CD4-positive, alpha-beta T cell treated with Interferon gamma for 1 hour (primary cell): Measurements from ENCODE around the gene POLL.
"Not testable (repeated sequence)": the region's sequence is repeated elsewhere in the genome, so short reads cannot be mapped to it uniquely, and the experiment has no call there.

Experiments used
- DNase-seq: peaks from one replicate; pipeline ENCODE4 v3.0.0-alpha.2; 2020

Gene POLL

DNA sequence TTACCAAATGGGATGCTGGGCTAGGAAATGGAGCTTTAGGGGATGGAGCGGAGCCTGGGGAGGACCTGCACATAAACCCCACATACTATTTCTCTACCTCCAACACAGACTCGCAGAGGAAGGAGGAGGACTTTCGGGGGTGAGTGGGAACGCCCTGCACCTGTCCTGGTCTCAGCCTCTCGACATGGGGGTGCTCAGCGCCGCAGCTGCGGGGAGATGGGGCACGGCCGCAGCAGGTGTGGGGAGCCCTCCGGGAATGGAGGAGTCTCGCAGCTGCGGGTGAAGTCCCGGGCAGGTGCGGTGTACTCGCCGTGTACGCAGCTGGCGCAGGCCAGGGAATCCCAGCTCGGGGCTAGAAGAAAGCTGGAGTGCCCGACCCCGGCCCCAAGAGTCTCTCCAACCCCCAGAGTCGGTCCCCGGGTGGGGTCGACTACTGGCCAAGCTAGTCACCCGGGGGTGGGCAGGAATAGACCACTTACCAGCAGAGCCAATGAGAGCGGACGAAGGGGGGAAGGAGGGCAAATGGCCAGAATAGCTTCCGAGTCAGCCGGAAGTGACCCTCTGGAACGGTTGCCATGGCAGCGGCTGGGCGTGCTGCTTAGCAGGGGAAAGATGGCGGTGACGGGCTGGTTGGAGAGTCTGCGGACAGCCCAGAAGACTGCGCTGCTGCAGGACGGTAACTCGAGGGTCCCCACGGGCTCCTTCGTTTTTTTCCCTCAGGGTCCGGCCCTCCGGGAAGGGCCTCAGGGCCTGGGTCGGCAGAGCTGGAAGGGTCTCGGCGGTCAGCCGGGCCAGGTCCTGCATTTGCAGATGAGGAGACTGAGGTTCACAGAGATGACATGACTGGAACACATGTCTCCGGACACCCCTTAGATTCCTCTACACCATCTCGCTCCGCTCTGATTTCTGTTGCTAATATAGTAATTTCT is at the start of gene POLL, which contains the start of gene DPCD:
Gene POLL, minus strand, starts transcription at position 533 of the 929 bp plus-strand sequence. CDS start 897 bp downstream, outside the sequence.
Gene DPCD, plus strand, starts transcription at position 597 of the 929 bp plus-strand sequence. Its CDS starts 16 bp downstream, at position 613.
- DNase-seq: peak; percentile 89

DNA sequence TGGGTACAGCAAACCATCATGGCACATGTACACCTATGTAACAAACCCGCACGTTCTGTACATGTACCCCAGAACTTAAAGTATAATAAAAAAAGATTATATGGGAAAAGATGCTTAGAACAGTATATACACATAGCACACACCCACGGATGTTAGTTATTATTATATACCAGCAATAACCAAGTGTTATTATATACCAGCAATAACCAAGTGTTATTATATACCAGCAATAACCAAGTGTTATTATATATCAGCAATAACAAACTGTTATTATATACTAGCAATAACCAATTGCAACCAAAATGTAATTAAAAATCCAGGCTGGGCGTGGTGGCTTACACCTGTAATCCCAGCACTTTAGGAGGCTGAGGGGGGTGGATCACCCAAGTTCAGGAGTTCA is 45.5 kb upstream of the POLL start:
- DNase-seq: not testable (repeated sequence)

DNA sequence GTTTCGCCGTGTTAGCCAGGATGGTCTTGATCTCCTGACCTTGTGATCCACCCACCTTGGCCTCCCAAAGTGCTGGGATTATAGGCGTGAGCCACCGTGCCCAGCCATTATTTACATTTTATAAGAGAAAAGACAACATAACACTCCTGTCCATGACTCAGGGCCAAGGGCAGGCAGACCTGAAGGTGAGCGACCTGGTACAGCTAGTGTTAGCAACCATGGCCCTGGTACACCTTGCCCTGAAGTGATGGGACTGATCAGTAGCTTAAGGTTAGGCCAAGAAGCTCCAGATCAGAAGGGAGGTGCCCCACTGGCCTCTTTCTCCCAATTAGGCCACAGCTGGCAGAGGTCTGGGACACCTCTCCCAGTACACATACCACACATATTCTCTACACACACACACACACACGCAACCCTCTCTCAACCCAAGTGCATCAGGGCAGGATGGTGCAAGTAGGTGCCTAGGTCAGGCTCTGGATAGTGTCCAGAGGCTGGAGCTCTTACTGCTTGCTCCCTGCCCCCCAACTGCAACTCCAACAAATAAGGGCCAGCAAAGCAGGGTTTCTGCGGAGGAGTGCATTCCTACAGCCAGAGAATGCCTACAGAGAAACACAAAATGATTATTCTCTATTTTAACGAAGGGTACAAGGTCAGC is 43.9 kb upstream of the POLL start:
- no peak for DNase-seq

DNA sequence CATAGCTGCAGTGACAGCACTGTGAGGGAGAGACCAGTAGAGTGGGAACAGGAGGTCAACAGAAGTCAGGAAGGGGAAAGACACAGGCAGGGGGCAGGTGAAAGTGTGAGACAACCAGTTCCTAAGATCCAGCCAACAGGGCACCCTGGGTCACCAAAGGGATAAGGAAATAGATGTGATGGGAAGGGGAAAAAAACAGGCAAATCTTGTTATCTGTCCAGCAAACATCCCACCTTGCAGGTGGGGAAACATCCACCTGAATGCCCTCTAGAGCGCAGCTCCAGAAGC is 42.5 kb upstream of the POLL start:
- no peak for DNase-seq

DNA sequence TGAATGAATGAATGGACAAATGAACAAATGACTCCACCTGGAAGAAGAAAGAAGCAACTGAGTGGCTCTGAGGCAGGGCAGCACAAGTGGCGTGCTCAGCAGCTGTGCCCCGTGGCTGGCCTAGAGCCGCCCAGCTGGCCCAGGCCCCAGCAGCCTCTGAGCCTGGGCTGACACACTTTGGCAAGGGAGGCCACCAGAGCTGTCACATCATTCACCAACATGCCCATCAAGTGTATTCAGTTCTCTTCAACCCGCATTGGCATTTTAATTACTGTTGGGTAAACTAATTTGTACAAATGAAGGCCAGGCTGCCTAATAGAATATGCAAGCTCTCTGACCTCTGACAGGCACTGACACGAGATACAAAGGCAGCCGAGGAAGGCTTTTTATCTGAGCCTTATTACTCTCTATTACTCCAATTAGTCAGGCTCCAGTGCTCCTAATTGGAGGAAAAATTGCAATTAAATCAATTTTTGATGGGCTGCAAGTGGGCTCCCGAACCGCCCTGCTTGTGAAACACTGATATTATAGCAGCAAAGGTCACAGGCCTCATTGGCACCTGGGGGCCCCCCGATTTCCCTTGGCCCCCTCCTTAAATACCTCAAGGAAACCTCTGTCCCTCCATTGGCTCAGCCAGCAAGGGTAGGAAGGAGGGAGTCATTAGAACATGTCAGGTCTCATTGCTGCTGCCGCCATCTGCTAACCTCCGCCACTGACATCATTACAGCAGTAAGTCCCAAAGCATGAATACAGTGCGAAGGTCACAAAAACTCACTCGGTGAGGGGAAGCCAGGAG is 42.0 kb upstream of the POLL start:
- no peak for DNase-seq

DNA sequence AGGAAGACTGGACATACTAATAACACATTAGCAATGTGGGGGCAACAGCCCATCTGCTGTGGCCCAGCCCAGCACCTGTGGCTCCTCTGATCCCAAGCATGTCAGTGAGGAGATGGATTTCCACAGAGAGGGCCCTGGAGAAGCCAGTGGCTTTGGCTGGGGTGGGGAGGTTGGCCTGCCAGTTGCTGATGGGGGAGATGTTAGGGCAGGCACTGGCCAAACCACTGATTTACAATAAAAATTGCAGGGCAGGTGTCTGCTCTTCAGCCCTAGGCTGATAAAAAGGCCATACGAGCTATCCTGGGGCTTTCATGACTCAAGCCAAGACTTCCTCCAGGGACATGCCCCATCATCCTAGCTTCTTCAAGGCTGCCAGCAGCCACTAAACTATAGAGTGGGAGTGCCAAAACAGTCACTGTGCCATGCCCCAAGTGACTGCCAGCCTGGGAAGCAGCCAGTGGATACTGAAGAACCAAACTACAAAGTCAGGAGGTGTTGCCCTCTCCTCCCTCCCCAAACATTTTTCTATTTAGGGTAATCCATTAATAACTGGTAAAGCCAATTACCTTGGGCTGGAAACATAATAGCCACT is 37.9 kb upstream of the POLL start:
- no peak for DNase-seq

DNA sequence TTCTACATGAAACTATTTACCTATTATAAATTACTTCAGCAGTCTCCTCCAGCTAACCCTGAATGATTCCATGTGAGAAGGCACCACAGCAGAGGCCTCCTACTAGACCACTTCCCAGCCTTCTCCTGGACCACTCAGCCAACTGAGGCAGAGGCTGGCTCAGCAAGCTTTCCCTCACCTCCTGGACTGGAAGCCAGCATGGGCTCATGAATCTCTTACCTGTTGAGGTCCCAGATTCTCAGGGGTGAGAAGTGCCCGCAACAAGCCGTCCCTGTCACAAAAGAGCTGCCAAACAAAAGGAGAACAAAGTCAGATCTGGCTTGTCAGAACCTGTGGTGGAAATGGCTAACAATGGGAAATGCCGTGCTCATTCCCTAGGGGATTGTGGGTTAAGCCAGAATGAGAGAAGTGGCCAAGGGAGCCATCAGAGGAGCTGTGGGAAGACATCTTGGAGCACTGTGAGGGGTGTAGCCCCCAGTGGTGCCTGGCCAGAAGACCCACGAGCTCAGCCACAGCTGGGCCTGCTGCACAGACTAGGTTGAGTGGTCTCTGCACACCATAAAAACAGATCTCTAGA is 36.6 kb upstream of the POLL start:
- no peak for DNase-seq

DNA sequence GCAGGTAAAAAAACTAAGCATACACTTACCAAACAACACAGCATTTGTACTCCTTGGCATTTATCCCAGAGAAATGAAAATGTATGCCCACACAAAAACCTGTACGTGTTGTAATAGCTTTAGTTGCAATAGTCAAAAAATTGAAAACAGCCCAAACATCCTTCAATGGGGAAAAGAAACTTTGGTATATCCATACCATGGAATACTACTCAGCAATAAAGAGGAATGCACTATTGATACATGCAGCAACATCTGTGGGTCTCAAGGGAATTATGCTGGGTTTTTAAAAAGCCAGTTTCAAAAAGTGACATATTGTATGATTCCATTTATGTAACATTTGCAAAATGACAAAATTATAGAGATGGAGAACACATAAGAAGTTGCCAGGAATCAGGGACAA is 35.5 kb upstream of the POLL start:
- DNase-seq: no peak

DNA sequence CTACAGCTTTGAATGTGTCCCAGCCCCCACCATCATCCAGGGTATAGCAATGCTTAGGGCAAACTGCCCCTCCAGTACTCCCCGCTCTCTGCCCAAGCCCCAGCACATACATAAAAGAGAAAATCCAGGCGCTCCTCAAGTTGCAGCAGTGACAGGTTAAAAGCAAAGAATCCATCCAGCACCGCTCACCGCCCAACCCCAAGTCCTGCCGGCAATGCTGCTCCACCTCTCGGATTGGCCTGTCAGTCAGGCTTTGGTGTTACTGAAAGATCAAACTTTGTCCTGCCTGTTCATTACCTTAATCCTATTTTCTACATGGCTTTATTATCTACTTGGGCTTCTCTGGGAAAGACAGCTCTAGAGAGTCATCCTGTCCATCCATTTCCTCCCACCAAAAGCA is 31.9 kb upstream of the POLL start:
- DNase-seq: no peak

DNA sequence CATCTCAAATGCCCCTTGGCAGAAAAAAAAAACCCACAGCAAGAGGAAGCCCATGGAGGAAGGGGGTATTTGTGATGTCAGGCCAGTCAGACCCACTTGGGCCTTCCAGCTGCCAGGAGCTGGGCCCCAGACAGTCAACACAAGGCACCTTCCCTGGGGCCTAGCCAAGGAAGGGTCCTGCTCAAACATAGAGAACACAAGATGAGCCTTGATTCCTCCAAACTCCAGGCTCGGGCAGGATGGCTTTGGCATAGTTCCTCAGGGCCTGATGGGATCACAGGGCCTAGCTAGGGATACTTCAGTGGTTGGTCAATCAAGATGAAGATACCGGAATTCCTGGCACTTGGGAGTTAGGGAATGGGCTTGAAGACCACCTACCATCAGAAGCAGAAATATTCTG is 30.8 kb upstream of the POLL start:
- DNase-seq: no peak

DNA sequence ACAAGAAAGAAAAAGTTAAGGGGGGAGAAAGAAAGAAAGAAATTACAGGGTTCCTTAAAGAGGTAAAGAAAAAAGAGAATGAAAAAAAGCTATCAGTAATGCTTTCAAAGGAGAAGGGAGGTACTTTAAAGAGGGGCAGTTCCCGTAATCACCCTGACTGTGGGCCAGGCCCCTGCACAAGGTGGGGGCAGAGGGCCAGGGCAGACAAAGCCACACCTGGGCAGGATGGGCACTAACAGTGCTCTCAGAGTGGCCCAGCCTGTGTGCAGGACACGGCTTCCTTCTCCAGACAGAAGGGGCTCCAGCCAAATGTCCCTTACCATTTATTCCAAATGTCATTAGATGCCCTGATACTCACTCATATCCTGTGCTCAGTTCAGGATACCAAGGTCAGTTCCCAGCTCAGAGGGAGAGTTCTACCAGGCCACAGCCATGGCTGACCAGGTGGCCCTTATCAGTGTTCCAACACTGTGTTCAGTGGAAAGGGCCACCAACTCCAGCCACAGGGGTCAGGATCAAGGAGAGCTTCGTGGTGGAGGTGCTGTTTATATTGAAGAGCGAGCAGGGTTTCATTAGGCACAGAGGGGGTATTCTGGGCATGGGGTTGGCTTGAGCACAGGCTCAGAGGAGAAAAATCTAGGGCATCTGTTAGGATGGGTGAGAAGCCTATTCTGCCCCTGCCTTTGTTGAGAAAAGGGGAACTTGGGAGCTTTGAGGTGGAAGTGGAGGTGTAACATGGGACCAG is 29.9 kb upstream of the POLL start:
- no peak for DNase-seq

DNA sequence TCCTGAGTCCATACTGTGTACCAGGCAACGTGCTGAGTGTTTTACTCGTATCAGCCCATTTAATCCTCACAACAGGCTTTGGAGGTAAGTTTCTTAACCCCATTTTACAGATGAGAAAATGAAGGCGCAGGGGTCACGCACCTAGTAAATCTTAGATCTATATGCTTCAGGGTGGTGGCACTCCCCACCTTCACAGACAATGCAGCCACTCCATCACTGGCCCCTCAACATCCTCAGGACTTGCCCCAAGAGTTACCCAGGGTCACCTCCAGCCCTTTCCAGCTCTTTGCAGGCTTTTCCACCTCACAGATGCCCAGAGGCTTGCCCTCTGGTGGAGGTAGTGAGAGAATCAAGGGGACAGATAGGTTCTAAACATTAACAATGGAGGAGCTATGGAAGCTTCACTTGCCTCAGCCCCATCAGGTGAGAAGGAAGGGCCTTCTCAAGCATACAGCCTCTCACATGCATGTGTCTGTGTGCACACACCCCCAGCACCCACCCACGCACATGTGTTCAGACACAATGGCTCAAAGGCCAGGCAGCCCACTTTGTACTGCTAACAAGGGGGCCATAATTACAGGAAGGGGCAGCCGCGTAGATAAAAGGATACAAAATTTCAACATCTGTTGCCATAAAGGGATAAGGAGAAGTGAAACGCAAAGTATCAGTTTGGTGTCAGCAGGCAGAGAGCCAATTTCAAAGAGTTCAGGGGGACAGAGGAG is 29.2 kb upstream of the POLL start:
- DNase-seq: no peak

DNA sequence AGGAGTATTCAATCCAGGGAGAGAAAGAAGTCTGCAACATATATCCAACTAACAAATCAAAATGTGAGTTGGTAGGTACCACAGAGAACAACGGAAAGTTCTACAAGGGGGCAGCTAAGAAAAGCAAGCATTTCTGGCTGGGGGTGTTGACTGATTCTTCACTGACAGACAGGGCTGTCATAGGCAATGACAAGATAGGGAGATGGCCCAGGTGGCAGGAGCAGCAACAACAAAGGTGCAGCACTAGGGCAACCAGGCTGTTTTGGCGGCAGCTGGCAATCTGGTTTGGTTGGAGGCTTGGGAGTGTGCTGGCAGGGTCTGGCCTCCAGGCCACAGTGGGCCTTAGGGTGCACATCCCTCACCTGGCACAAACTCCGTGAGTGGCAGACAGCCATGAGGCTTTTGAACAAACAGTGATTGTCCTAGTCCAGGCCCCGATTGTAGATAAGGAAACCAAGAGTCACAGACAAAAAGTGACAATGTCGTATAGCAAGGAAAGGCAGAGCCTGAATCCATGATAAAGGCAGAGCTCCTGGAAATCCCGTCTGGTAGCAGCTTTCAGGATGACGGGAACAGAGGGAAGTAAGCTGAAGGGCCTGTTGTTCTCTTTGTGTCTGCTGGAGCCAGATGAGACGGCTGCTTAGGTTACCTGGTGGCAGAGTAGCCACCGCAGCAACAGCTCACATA is 28.5 kb upstream of the POLL start:
- DNase-seq: no peak

DNA sequence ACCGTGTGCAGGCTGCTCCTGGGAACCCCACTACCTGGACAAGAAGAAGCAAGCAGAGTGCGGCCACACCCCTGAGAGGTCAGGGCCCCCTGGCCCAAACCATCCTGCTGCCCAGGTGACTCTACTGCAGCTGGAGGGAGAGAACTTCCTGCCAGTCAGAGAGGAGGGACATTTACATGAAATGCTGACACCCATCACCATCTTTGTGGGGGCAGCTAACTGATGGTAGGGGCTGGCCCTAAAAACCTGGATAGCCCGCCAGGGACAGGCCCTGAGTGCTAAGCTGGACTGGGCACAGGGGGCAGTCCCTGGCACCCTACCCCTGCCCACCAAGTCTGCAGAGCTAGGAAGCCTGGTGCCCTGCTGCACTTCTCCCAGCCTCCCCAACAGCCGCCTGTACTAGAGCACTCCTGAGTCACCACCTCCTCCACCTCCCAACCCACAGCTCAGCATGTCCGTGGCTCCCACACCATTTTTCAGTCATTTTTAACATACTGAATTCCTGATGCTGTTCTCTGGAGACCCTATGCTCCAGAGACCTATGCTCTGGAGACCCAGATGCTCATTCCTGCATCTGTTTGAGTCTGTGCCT is 27.6 kb upstream of the POLL start:
- DNase-seq: no peak

DNA sequence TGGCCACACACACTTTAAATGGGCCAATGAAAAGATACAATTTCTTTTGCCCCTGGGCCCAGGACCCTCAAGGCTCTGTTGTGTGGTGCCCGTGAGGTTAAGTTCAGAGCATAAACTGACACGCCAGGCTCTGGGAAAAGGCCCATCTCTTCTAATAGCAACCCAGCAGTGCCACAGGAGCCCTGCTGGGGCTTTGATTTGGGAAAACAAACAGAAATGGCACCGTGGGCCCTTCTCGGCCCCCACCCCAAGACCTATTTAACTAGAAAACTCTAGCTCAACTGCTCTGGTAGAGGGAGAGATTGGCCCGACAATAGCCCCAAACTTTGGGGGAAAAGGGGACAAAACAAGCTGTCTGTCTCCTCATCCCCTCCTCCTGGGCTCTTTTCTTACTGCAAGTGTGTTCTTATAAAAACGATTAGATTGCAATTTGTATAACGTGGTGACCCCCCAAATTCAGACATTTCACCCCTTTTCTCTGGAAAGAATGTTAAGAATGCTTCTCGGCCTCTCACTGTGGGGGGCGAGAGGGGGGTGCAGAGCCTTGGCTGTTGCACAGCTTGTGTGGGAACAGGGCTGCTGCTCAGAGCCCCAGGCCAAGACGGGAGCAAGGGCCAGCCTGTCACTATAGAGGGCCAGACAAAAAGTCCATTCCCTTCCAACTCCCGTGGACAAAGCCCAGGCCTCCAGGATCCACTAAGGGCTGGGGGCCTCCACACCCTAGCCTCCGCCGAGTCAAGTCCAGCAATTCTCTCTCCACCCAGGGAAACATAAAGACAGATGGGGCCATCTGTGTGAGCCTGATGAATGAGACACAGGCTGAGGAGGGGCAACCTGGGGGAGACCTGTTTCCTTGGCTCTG is 26.8 kb upstream of the POLL start:
- no peak for DNase-seq

DNA sequence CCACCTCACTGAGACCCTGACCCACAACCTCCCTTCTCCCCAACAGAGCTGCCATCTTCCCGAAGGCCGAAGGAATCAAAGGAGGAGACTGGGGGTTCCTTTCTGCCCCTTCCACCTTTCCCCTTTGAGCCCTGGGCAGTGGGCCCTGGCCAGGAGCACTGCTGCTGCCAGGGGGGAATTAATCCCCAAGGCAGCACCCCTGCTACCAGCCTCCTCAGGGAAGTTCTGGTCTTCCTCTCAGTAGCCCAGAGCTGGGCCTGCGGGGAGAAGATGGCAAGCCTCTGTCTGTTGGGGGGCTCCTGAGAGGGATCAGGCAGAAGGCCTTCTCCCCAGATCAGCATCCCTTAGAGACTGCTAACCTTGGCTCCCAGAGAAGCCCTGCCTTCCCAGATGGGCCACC is 25.6 kb upstream of the POLL start:
- no peak for DNase-seq

DNA sequence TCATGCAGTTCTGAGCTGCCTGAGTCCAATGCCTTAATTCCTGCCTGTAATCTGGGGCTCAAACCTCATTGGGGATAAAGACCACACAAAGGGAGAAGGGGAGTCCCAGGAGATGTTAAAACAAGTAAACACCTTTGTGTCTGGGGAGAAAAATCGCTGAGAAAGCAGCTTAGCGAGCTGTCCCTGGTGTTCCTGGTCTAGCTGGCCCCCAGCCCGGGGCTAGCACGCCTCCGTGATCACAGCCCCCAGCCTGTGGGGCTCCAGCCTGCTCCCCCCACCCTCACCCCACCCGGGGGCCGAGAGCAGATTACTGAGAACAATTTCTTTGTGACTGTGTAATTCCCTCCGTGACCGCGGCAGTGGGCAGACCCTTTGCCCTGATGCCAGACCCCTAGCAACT is 24.8 kb upstream of the POLL start:
- no peak for DNase-seq

DNA sequence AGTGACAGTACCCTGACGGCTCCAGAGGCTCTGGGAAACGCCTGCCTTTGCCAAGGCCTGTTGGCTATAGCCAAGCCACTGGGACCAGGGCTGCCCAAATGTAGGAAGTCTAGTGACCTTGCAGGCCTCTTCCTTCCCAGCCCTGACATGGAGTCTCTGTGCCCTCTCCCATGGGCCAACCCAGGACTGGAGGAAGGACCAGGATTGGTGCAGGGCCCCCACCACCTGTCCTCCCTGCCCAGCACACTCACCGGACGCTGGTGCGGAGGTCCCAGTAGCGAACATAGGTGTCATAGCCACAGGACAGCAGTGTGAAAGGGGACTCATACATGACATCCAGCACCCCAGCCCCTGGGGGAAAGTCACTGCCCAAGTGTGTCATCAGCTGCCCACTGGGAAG is 24.0 kb upstream of the POLL start:
- no peak for DNase-seq
